Activated naive CD8-positive, alpha-beta T cell treated with anti-CD3 and anti-CD28 coated beads, Interleukin-2, amount 50 U/mL, for 16 hours (primary cell): ENCODE results near the gene MARVELD3.
"Not testable (repeated sequence)": the region's sequence is repeated elsewhere in the genome, so short reads cannot be mapped to it uniquely, and the experiment has no call there.

Experiments
- DNase-seq: peaks from one replicate; pipeline ENCODE4 v3.0.0-alpha.2; 2020; ENCODE audit warnings: low read depth, low spot score

The MARVELD3 gene

GRCh38 chr16:71626018-71626857 is at the start of gene MARVELD3:
TSS of gene MARVELD3 (plus strand) at chr16:71626184. CDS start at chr16:71626230, 46 bp downstream.
- no peak for DNase-seq

DNA sequence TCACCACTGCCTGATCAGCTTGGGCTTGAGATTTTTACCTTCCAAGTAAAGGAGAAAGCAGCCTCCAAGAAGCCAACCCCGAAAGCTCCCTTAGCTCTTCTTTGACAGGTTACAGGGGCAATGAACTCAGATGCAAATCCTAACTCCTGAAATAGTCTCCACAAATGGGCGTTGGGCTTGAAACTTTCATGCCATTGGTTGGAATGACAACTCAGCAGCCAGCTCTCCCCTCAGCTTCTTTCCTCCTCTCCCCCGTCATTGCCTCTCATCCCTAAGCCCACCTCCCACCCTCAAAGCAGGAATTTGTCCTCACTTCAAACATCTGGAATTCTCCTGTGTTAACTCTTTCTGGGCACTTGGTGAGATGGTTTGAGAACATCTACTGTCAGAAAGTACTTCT is 49.0 kb upstream of the MARVELD3 start, which contains the start of gene TAT:
TAT (minus strand) TSS at position 122 of the 400 bp plus-strand sequence. CDS start 677 bp downstream, outside the sequence.
- no peak for DNase-seq

DNA sequence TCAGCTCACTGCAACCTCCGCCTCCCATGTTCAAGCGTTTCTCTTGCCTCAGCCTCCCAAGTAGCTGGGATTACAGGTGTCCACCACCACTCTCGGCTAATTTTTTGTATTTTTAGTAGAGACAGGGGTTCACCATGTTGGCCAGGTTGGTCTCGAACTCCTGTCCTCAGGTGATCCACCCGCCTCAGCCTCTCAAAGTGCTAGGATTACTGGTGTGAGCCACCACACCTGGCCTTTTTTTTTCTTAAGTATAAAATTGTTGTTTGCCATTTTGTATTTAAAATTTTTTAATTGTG is 43.5 kb upstream of the MARVELD3 start:
- DNase-seq: not testable (repeated sequence)

DNA sequence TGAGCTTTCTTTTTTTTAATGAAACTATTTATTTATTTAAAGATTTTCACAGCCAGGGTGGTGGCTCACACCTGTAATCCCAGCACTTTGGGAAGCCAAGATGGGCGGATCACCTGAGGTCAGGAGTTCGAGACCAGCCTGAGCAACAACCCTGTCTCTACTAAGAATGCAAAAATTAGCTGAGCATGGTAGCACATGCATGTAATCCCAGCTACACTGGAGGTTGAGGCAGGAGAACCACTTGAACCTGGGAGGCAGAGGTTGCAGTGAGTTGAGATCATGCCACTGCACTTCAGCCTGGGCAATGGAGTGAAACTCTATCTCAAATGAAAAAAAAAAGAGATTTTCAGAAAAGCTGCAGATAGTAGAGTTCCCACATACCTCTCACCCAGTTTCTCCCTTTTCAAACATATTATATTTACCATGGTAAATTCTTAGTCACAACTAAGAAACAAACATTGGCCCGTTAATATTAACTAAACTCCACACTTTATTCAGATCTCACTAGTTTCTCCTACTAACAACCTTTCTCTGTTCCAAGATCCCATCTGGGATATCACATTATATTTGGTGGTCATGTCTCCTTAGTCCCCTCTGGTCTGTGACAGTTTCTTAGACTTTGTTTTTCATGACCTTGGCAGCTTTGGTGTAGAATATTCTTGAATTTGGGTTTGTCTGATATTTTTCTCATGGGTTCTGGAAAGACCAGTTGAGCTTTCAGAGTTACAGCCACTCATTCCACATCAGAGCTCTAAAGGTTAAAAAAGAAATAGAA is 41.3 kb upstream of the MARVELD3 start:
- no peak for DNase-seq

DNA sequence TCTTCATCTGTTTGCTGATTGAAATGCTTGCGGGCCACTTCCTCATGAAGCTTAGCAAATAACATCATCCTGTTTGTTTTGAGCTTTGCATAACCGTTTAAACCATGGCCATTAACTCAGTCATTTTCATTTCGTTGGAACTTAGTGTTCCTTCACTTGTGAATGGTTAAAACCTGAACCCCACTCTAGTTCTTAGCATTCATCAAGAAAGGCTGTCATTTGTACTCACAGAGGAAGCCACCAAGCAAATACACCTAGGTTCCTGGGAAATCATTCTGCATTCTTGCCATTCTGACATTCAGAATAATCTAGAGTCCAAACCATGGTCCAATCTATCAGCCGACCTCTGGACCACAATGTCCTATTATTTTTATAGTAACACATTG is 40.7 kb upstream of the MARVELD3 start:
- DNase-seq: no peak

GRCh38 chr16:71589334-71589733 is 36.6 kb upstream of the MARVELD3 start:
- DNase-seq: not testable (repeated sequence)

DNA sequence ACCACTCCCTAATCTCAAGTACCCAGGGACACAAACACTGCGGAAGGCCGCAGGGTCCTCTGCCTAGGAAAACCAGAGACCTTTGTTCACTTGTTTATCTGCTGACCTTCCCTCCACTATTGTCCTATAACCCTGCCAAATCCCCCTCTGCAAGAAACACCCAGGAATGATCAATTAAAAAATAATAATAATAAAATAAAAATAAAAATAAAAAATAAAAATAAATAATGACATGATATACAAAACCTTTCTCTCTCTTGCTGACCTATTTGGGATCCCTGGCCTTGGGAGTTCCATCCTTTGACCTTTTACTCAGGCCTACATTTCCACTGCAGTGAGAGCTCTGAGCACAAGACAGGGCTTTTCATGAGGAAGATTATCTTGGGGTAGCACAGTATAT is 35.9 kb upstream of the MARVELD3 start:
- DNase-seq: not testable (repeated sequence)

- DNase-seq: no peak
These were observed 35.4 kb upstream of the MARVELD3 start for GRCh38 chr16:71590584-71590983.

GRCh38 chr16:71591917-71592316 is 34.1 kb upstream of the MARVELD3 start:
- no peak for DNase-seq

GRCh38 chr16:71593048-71593999 is 32.7 kb upstream of the MARVELD3 start:
- DNase-seq: no peak

- DNase-seq: no peak
These were observed 31.9 kb upstream of the MARVELD3 start for GRCh38 chr16:71594000-71594646.

- DNase-seq: not testable (repeated sequence)
These were observed 30.6 kb upstream of the MARVELD3 start for GRCh38 chr16:71595340-71595826.

DNA sequence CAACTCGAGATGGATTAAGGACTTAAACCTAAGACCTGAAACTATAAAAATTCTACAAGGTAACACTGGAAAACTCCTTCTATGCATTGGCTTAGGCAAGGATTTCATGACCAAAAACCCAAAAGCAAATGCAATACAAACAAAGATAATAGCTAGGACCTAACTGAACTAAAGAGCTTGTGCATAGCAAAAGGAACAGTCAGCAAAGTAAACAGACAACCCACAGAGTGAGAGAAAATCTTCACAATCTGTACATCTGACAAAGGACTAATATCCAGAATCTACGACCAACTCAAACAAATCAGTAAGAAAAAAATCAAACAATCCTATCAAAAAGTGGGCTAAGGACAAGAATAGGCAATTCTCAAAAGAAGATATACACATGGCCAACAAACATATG is 27.6 kb upstream of the MARVELD3 start:
- DNase-seq: not testable (repeated sequence)

- no peak for DNase-seq
These were observed 25.2 kb upstream of the MARVELD3 start for GRCh38 chr16:71600822-71601221.

DNA sequence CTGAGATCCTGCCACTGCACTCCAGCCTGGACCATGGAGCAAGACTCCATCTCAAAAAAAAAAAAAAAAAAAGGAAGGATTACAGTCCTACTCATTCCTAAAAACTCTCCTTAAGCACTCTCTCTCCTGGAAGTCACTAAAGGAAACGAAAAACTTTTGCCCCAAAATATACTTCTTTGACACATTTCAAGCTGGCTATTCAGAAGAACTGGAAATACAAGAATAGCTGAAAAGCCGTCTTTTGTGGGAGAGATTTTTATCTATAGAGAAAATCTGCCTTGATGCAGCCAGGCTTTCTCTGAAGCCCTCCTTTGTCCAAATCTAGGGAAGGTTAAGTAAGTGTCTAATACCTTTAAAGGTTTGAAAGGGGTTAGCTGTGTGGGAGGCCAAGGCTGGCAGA is 16.9 kb upstream of the MARVELD3 start:
- DNase-seq: no peak

DNA sequence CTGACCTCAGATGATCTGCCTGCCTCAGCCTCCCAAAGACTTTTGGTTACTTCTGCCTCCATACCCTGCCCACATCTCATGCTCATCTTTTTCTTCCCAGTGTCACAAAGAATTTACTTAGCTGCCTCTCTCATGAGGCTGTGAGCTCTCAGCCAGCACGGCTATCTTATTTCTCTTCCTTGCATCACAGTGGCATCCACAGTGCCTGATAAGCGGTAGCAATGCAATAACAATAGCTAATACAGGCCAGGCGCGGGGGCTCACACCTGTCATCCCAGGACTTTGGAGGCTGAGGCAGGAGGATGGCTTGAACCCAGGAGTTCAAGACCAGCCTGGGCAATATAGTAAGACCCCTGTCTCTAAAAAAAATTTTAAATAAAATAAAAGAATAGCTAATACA is 15.5 kb upstream of the MARVELD3 start:
- no peak for DNase-seq

- peak; percentile 59 for DNase-seq
These were observed 14.8 kb upstream of the MARVELD3 start for GRCh38 chr16:71610936-71611871.

- not testable (repeated sequence) for DNase-seq
These were observed 11.0 kb upstream of the MARVELD3 start for GRCh38 chr16:71614956-71615355.

GRCh38 chr16:71618429-71618828 is 7.6 kb upstream of the MARVELD3 start:
- DNase-seq: no peak

- DNase-seq: no peak
These were observed 3.9 kb upstream of the MARVELD3 start for GRCh38 chr16:71622088-71622487.
